Endometrial microvascular endothelial cells (primary cell): ENCODE data around the gene OR9I1. TPM values are rescaled to one million over a fixed set of nuclear protein-coding genes. Genes with fewer than 3 reads are reported as not detected.

Source experiments
- in situ Hi-C: cut with HindIII; loops from 2 replicates; pipeline ENCODE4 v1.10.0; 2017; ENCODE audit warnings: low sequenced_read_pairs, low pct_unique_long_range_greater_than_20kb; ENCODE audit errors: inconsistent ontology term
- total RNA-seq: library from RNA; depleted of rRNA; stranded (reverse); fragments of >200 nt; gene quantifications from one replicate; pipeline ENCODE4 v1.2.3, GENCODE V29; 2015; ENCODE audit errors: inconsistent ontology term

Gene OR9I1
- not detected for total RNA-seq

GRCh38 chr11:58125469-58125868 is at the start of gene OR9I1:
OR9I1 (minus strand) TSS chr11:58125530; CDS start chr11:58119444, 6,086 bp downstream.
- in situ Hi-C loops: no loop called here

GRCh38 chr11:58165504-58166106 is 40.3 kb upstream of the OR9I1 start:
- in situ Hi-C loops: no loop called here

GRCh38 chr11:58164990-58165389 is 39.7 kb upstream of the OR9I1 start:
- in situ Hi-C loops: no loop called here

DNA sequence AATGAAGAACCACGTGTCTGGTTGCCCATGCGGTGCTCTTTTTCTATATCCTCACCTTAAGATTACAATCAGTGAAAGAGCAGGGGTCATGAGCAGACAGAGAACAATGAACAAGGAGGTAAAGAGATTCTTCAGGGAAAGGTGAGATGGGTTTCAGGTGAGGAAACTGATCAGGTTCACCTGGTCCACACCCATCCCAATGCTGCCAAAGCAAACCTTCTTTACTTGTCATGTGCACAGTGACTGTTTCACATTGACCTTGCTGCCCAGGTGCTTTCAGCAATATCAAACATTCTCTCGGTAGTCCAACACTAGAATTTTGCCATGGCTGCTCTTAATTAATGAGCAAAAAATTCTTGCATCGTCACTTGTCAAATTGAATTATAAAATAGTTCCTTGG is 39.1 kb upstream of the OR9I1 start:
- in situ Hi-C loops: no loop called here

DNA sequence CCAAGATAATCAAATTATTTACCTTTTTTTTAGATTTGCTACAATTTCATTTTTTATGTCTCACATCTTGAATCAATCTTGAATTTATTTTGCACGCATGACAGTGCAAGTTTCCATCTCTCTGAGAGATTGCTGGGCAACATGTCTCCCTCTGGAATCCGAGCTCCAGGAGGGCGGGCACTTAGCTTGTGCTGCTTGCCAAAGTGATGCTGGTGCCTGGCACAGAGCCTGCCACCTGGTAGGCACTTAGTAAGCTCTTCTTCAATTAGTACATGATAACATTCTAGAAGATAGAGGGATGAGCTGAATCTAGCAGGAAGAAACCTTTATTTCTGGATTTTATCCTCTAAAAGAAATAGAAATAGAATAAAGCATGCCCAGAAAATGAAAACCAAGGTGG is 27.5 kb upstream of the OR9I1 start:
- in situ Hi-C loops: no loop called here

GRCh38 chr11:58142761-58143160 is 17.4 kb upstream of the OR9I1 start:
- in situ Hi-C loops: no loop called here

GRCh38 chr11:58135171-58135570 is 9.8 kb upstream of the OR9I1 start:
- in situ Hi-C loops: no loop called here

GRCh38 chr11:58134151-58134550 is 8.8 kb upstream of the OR9I1 start:
- in situ Hi-C loops: no loop called here

DNA sequence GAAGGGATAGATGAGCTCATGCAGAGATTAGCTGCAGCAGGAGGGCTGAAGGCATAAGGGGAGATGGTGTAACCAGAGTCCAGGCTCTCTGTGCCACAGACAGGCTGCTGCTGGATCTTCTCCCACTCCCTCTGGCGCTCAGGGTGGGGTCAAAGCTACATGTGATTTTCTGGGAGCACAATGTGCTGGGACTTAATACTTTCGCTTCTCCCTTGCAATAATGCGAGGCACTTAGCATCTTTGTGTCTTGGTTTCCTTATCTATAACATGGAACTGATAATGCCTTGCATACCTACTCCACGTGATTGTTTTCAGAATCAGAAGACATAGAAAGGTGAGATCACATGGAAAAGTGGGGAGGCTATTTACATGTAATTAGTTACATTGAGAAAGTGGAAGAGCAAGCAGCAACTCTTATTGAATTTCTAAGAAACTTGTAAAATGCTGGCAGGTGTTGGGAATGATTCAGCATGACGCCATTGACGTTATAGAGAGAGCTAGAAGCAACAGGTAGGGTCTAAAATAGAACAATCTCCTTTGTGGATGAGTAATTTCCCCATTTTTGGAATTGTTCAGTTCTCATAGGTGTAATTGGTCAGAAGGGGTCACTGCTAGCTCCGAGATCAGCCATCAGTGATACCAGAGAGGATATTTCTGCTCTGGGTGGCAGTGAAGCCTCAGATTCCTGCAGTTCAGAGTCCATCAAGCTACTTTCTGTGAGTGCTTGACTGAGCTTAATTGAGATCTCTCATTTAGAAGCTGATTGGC is 8.2 kb upstream of the OR9I1 start:
- in situ Hi-C loops: no loop called here

DNA sequence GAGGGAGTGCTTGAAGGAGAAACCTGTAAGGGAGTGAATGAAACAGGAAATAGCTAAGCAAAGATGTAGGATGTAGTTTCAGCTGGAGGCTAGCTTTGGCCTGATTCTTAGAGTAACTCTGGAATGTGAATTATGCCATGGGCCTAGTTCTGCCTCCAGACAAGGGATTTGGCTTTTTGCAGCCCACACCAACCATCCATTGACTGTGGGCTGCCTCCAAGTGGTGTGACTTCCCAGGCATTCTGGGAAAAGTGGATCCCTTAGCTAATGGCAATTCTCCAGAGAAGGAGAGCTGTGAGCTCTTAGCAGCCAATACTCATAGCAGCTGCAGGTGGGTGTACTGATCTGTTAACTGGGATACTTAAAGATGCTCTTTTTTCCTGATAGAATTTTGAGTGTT is 2.0 kb upstream of the OR9I1 start:
- in situ Hi-C loops: no loop called here

DNA sequence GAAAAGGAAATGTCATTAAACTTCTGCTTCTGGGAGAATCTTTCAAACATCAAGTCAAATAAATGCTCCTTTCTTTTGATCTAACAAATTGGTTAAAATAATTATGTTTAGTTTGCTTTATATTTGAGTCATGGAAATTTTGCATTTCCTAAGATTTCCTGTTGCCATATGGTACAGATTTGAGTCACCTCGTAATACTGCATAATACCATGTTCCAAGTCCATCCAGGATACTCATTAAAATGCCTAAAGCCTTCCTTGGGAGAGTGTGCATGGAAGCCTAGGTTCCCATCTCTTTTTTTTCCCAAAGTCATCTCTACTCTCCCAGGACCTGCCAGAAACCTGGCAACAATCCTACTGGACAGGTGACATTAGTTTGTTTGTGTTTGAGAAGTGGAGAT is 4.2 kb downstream of the OR9I1 start:
- in situ Hi-C loops: no loop called here

DNA sequence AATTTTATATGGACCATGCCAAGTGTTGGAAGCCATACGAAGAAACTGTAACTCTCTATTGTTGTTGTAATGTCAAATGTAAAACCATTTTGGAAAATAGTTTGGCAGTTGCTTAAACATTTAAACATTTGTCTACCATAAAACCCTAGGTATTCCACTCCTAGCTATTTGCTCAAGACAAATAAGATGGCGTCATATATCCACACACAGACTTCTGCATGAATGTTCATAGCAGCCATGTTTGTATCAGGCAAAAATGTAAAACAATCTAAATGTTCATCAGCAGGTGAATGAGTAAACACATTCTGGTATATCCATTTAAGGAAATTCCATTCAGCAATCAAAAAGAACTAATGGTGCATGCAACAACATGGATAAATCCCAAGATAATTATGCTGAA is 27.9 kb downstream of the OR9I1 start:
- in situ Hi-C loops: no loop called here

DNA sequence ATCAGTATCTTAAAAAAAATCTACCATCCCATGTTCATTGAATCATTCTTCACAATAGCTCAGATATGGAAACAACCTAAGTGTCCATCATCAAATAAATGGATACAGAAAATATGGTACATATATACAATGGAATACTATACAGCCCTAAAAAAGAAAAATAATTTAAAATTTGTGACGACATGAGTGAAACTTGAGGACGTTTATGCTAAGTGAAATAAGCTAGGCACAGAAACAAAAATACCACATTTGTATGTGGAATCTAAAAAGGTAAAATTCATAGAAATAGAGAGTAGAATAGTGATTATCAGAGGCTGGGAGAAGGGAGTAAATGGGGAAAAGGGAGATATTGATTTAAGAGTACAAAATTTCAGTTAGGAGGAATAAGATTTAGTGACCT is 38.8 kb downstream of the OR9I1 start:
- in situ Hi-C loops: no loop called here

DNA sequence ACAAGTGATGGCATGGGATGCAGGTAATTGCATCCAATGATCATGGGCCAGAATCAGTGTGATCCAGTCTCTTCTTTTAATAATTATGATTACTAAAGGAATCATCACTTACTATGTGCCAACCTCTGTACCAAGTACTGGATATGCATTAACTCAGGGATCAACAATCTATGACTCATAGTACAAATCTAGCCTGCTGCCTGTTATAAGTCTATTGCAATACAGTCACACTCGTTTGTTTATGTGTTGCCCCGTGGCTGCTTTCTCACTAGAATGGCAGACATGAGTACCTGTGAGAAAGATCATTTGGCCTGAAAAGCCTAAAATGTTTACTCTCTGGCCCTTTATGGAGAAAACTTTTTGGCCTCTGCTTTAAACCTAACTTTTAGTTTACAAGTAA is 49.5 kb downstream of the OR9I1 start:
- in situ Hi-C loops: no loop called here

GRCh38 chr11:58070585-58070984 is 54.7 kb downstream of the OR9I1 start:
- in situ Hi-C loops: no loop called here

DNA sequence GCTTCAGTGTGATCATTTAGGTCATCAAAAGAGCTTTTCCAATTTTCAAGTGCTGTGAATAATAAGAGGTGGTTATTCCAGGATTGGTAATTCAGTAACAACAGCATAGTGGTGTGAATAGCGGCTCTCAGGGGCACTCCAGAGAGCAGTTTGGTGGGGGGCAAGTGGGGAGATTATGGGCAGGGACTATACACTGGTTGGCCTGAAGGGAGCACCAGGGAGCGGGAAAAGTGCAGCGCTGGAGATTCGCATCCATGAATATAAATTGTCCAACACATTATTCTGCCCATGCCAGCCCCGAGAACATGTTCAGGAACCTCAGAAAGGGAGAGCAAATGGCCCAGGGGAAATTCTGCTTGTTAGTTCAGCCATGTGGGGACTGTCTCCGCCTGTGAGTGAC is 56.7 kb downstream of the OR9I1 start:
- in situ Hi-C loops: no loop called here

DNA sequence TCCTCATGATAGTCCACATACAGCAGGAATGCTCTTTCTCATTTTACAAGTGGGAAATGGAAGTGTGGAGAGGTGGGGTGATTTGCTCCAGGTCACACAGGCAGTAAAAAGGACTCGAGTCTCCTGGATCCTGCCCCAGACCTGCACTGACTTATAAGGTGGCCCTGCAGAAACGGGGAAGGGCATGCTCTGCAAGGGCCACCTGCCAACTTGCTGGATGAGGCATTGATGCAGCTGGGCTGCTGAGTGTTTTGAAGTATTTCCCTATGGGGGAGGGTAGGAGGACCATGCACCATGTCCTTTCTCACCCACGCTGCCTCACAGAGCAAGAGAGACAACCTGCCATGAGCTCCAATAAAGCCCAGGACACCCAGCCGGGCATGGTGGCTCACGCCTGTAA is 57.6 kb downstream of the OR9I1 start:
- in situ Hi-C loops: no loop called here
